ENCODE results near the gene ARFGEF3. TPM values are rescaled to one million over a fixed set of nuclear protein-coding genes. Genes with fewer than 3 reads are reported as not detected.

Gene ARFGEF3

DNA sequence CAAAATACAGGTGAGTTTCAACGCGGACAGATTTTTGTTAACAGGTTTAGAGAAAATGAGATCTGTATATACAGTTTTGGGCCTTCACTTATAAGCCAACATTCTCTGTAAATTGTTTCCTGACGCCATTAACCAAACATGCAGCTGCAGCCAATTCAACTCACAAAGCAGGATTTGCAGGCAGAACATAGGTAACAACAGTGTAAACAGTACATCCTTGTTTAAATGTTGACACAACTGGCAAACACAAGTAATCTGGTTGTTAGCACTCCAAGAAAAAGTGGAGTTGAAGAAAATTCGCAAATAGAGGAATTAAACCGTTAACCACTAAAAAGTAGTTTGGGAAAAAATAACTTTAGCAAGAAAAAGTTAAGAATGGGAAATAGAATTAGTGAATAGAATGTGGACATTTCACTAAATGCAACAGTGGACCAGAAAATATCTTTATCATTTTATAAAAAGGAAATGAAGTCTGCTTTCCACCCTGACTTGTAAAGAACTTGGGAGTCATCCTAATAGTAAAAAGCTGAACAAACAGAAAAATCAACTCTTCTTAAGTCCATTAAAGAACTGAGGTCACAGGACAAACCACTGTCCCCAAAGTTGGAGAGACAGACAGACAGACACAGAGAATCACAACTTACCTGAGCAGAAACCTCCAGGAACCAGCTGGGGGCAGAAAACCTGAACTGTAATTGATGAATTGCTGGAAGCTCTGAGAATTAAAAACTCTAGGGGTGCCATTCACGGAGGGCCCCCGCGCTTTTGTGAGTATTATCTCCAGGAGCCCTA is 226.0 kb downstream of the ARFGEF3 start:
- Histone ChIP-seq H3K4me1 (ENCODE audit: control insufficient read depth, insufficient read depth, low read depth, low read length) (no peaks in the 10 kb centered on the region), H4K91ac (ENCODE audit: low read length) (no peak overlapping the region), H2BK5ac (ENCODE audit: low read depth, low read length, poor library complexity, severe bottlenecking) (no peak overlapping the region), H4K8ac (ENCODE audit: low read length) (no peak overlapping the region), H2BK15ac (ENCODE audit: low read depth, poor library complexity, severe bottlenecking) (no peak overlapping the region), H3K36me3 (ENCODE audit: control insufficient read depth in 1 of 2, insufficient read depth in 2 of 2, low read depth in 1 of 2, low read length in 2 of 2) (no peaks in the 10 kb centered on the region), H3K23ac (ENCODE audit: low read length in 2 of 2) (no peak overlapping the region), H3K4ac (ENCODE audit: low read depth in 1 of 2, low read length in 2 of 2) (no peak overlapping the region), H3K14ac (ENCODE audit: low read length in 2 of 2) (no peak overlapping the region), H3K4me2 (ENCODE audit: low read length, poor library complexity, severe bottlenecking) (no peak overlapping the region), H3K4me3 (ENCODE audit: insufficient read depth in 1 of 2, low read depth in 1 of 2, low read length in 2 of 2) (no peak overlapping the region), H2AFZ (ENCODE audit: low read depth, low read length) (no peak overlapping the region), H3K27ac (ENCODE audit: low read length, poor library complexity, severe bottlenecking) (no peak overlapping the region), H2BK120ac (ENCODE audit: low read depth, low read length) (no peak overlapping the region), H3K9me3 (ENCODE audit: control insufficient read depth, low read length) (no peaks in the 10 kb centered on the region), H2AK5ac (ENCODE audit: low read length, severe bottlenecking) (no peak overlapping the region), H3K18ac (ENCODE audit: low read depth in 1 of 2, low read length in 2 of 2) (no peak overlapping the region), H3K79me1 (replicated peaks; ENCODE audit: low read length, poor library complexity, severe bottlenecking) (no peaks in the 10 kb centered on the region), H3K9ac (ENCODE audit: low read length) (no peak overlapping the region), H2BK12ac (ENCODE audit: low read length in 2 of 2) (no peak overlapping the region), H3K27me3 (ENCODE audit: control insufficient read depth in 1 of 2, insufficient read depth in 1 of 2, low read length in 2 of 2) (no peaks in the 10 kb centered on the region)
- DNase-seq = no peak
- WGBS = 85% methylated on average over 5 of the region's 8 CpGs

DNA sequence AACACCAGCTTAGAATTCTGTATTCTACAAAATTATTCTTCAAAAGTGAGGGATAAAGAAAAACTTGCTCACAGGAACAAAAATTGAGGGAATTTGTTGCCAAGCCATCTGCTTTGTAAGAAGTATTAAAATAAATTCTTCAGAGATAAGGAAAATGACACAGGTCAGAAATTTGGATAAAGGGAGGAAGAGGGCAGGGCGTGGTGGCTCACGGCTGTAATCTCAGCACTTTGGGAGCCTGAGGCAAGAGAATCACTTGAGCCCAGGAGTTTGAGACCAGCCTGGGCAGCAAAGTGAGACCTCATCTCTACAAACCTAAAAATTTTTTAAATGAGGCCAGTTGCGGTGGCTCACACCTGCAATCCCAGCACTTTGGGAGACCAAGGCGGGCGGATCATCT is 227.8 kb downstream of the ARFGEF3 start:
- no peak overlapping the region for H2BK15ac ChIP-seq (ENCODE audit: low read depth, poor library complexity, severe bottlenecking)
- no peaks in the 10 kb centered on the region for H3K4me1 ChIP-seq (ENCODE audit: control insufficient read depth, insufficient read depth, low read depth, low read length)
- no peak overlapping the region for H2BK120ac ChIP-seq (ENCODE audit: low read depth, low read length)
- H3K4ac ChIP-seq (ENCODE audit: low read depth in 1 of 2, low read length in 2 of 2) = no peak overlapping the region
- H2AK5ac ChIP-seq (ENCODE audit: low read length, severe bottlenecking) = no peak overlapping the region
- H3K18ac ChIP-seq (ENCODE audit: low read depth in 1 of 2, low read length in 2 of 2) = no peak overlapping the region
- H3K36me3 ChIP-seq (ENCODE audit: control insufficient read depth in 1 of 2, insufficient read depth in 2 of 2, low read depth in 1 of 2, low read length in 2 of 2) = no peaks in the 10 kb centered on the region
- no peak overlapping the region for H2BK12ac ChIP-seq (ENCODE audit: low read length in 2 of 2)
- WGBS = 88% methylated on average over 5 of the region's 5 CpGs
- no peak overlapping the region for H2BK5ac ChIP-seq (ENCODE audit: low read depth, low read length, poor library complexity, severe bottlenecking)
- no peaks in the 10 kb centered on the region for H3K9me3 ChIP-seq (ENCODE audit: control insufficient read depth, low read length)
- H3K4me3 ChIP-seq (ENCODE audit: insufficient read depth in 1 of 2, low read depth in 1 of 2, low read length in 2 of 2) = no peak overlapping the region
- H4K8ac ChIP-seq (ENCODE audit: low read length) = no peak overlapping the region
- no peak overlapping the region for H3K14ac ChIP-seq (ENCODE audit: low read length in 2 of 2)
- H3K27ac ChIP-seq (ENCODE audit: low read length, poor library complexity, severe bottlenecking) = no peak overlapping the region
- H4K91ac ChIP-seq (ENCODE audit: low read length) = no peak overlapping the region
- H3K23ac ChIP-seq (ENCODE audit: low read length in 2 of 2) = no peak overlapping the region
- no peak overlapping the region for H3K4me2 ChIP-seq (ENCODE audit: low read length, poor library complexity, severe bottlenecking)
- H3K79me1 ChIP-seq (replicated peaks; ENCODE audit: low read length, poor library complexity, severe bottlenecking) = no peaks in the 10 kb centered on the region
- DNase-seq = no peak
- no peak overlapping the region for H3K9ac ChIP-seq (ENCODE audit: low read length)
- no peak overlapping the region for H2AFZ ChIP-seq (ENCODE audit: low read depth, low read length)
- H3K27me3 ChIP-seq (ENCODE audit: control insufficient read depth in 1 of 2, insufficient read depth in 1 of 2, low read length in 2 of 2) = no peaks in the 10 kb centered on the region

Small RNA genes within 50 kb of the gene (small RNA-seq; reads per million reads assigned to genes)
- not detected for gene AL031003.1 (ENCODE audit: low read depth)
